Measurements from ENCODE around the gene RLF.
A peak's percentile ranks its signal among the peaks of the same experiment; 100 is the strongest.
"Not testable (repeated sequence)": the region's sequence is repeated elsewhere in the genome, so short reads cannot be mapped to it uniquely, and the experiment has no call there.

RLF gene

GRCh38 chr1:40218333-40218732 is 57.1 kb downstream of the RLF start:
- H3K36me3 ChIP-seq, result no peaks in the 10 kb centered on the region
- DNase-seq, result no peak
- TF ChIP-seq CTCF (IDR thresholded peaks at IDR 0.05; ENCODE audit: low read depth, low read length), result no peak
- H3K27me3 ChIP-seq, result no peaks in the 10 kb centered on the region
- no peaks in the 10 kb centered on the region for H3K9me3 ChIP-seq
- no peaks in the 10 kb centered on the region for H3K4me1 ChIP-seq
- no peak overlapping the region for H3K4me3 ChIP-seq (ENCODE audit: low read depth, low read length)

GRCh38 chr1:40221471-40221905 is 60.3 kb downstream of the RLF start:
- not testable (repeated sequence) for H3K4me3 ChIP-seq (ENCODE audit: low read depth, low read length); H3K36me3 ChIP-seq; DNase-seq; H3K4me1 ChIP-seq; H3K27me3 ChIP-seq; H3K9me3 ChIP-seq

GRCh38 chr1:40221977-40222772 is 61.0 kb downstream of the RLF start:
- Histone ChIP-seq H3K27me3 (no peaks in the 10 kb centered on the region), H3K36me3 (no peaks in the 10 kb centered on the region), H3K4me3 (ENCODE audit: low read depth, low read length) (no peak overlapping the region), H3K9me3 (no peaks in the 10 kb centered on the region), H3K4me1 (no peaks in the 10 kb centered on the region)
- TF ChIP-seq CTCF (IDR thresholded peaks at IDR 0.05; ENCODE audit: low read depth, low read length), result no peak
- DNase-seq, result no peak

- Histone ChIP-seq H3K9me3 (no peaks in the 10 kb centered on the region), H3K27me3 (no peaks in the 10 kb centered on the region)
Observed at GRCh38 chr1:40224040-40224439, 62.9 kb downstream of the RLF start.

GRCh38 chr1:40226192-40226591 is 65.0 kb downstream of the RLF start:
- no peak for TF ChIP-seq CTCF (IDR thresholded peaks at IDR 0.05; ENCODE audit: low read depth, low read length)
- no peaks in the 10 kb centered on the region for H3K27me3 ChIP-seq
- no peaks in the 10 kb centered on the region for H3K36me3 ChIP-seq
- H3K4me3 ChIP-seq (ENCODE audit: low read depth, low read length), result no peak overlapping the region
- no peak for DNase-seq
- no peaks in the 10 kb centered on the region for H3K9me3 ChIP-seq
- H3K4me1 ChIP-seq, result no peaks in the 10 kb centered on the region

More at GRCh38 chr1:40224040-40224439, 62.9 kb downstream of the RLF start:
- TF ChIP-seq CTCF (IDR thresholded peaks at IDR 0.05; ENCODE audit: low read depth, low read length), result no peak
- Histone ChIP-seq H3K4me1 (no peaks in the 10 kb centered on the region), H3K4me3 (ENCODE audit: low read depth, low read length) (no peak overlapping the region), H3K36me3 (no peaks in the 10 kb centered on the region)
- DNase-seq, result no peak

- Histone ChIP-seq H3K36me3 (peaks cover 12% of the 10 kb centered on the region), H3K4me1 (no peaks in the 10 kb centered on the region), H3K27me3 (no peaks in the 10 kb centered on the region), H3K9me3 (no peaks in the 10 kb centered on the region), H3K4me3 (ENCODE audit: low read depth, low read length) (no peak overlapping the region)
- no peak for TF ChIP-seq CTCF (IDR thresholded peaks at IDR 0.05; ENCODE audit: low read depth, low read length)
- DNase-seq, result peak; percentile 10
Observed at GRCh38 chr1:40232444-40232843, 71.3 kb downstream of the RLF start.

Data from BE2C (cell line).